ENCODE measurements around the gene LRCH1. TPM values are rescaled to one million over a fixed set of nuclear protein-coding genes. Genes with fewer than 3 reads are reported as not detected.
A peak's percentile ranks its signal among the peaks of the same experiment; 100 is the strongest.

LRCH1 gene
- total and polyA plus RNA-seq, 10 of the 15 experiments (the other 5 are each of a cell fraction or from before 2014, with no cell fraction given), result 5.3 to 48.9 (median 14.4) TPM

GRCh38 chr13:46527237-46527636 lies 25.7 kb upstream of the LRCH1 start:
- no peak overlapping the region for H3K27ac ChIP-seq (ENCODE audit: control insufficient read depth, insufficient read depth)
- no peak overlapping the region for H3K4me3 ChIP-seq
- POLR2A ChIA-PET, result interaction anchor here (0.7 kb wide), 1 partner anchor 15 kb away, joined by 3 read pairs; no protein-coding TSS in a partner anchor
- H3K4me2 ChIP-seq (ENCODE audit: control insufficient read depth, insufficient read depth), result peak overlapping the region; percentile 15
- SMC1A ChIA-PET (ENCODE audit: uncharacterized antibody, unreplicated experiment), result no interaction called here
- intact Hi-C loops (cut with micrococcal nuclease; ENCODE audit: unreplicated experiment) (no loop called here), in situ Hi-C loops (cut with MboI) (no loop called here)
- H4K20me1 ChIP-seq (ENCODE audit: control insufficient read depth, insufficient read depth), result no peaks in the 10 kb centered on the region
- ATAC-seq (peak; percentile 17), FAIRE-seq (peak; percentile 66), DNase-seq (ENCODE audit: low read depth, low spot score) (no peak)
- BruUV-seq (replicated peaks), result no TSS peak
- H3K27me3 ChIP-seq (replicated peaks in 1 of 2; ENCODE audit: control insufficient read depth in 2 of 2, insufficient read depth in 2 of 2, low read length in 1 of 2), result no peaks in the 10 kb centered on the region
- H3K36me3 ChIP-seq (ENCODE audit: control insufficient read depth in 2 of 2, insufficient read depth in 2 of 2, low read length in 1 of 2), result no peaks in the 10 kb centered on the region
- H3K79me2 ChIP-seq (ENCODE audit: control insufficient read depth, insufficient read depth, low read length), result no peaks in the 10 kb centered on the region
- no peaks in the 10 kb centered on the region for H3K9me3 ChIP-seq (replicated peaks; ENCODE audit: control insufficient read depth, insufficient read depth, low read length)
- 48% methylated on average over 2 of the region's 2 CpGs for WGBS (ENCODE audit: insufficient coverage, insufficient replicate concordance, low lambda C conversion rate, missing lambda C conversion rate)
- RAD21 ChIA-PET (ENCODE audit: unreplicated experiment), result interaction anchor here (0.9 kb wide), 1 partner anchor 195 kb away, joined by 3 read pairs; no protein-coding TSS in a partner anchor
- H3K4me1 ChIP-seq (ENCODE audit: control insufficient read depth, insufficient read depth, low read length), result peaks cover 7% of the 10 kb centered on the region; the same call in 1 of the 2 replicates
- TF ChIP-seq ESRRA (IDR thresholded peaks at IDR 0.05; ENCODE audit: low read length), result no peak
- no peak for TF ChIP-seq RB1 (IDR thresholded peaks at IDR 0.05; ENCODE audit: borderline replicate concordance)
- TF ChIP-seq HDAC6 (IDR thresholded peaks at IDR 0.05; ENCODE audit: unreplicated experiment), result no peak
- TF ChIP-seq PBX3 (IDR thresholded peaks at IDR 0.05; ENCODE audit: insufficient replicate concordance, low read depth, low read length), result no peak
- no peak for TF ChIP-seq NRF1 (conservative IDR thresholded peaks at IDR 0.05; ENCODE audit: low read depth, low read length)
- TF ChIP-seq CHD4 (IDR thresholded peaks at IDR 0.05), result no peak
- no peak for TF ChIP-seq CTCF (IDR thresholded peaks at IDR 0.05 in 2 of 3, conservative IDR thresholded peaks at IDR 0.05 in 1 of 3; ENCODE audit: control insufficient read depth in 2 of 3, extremely low read depth in 1 of 3, insufficient read depth in 1 of 3, low read depth in 3 of 3, low read length in 3 of 3)
- H2AFZ ChIP-seq (ENCODE audit: control insufficient read depth, low read depth, low read length), result no peak overlapping the region; the same call in 1 of the 2 replicates
- CTCF ChIA-PET, result no interaction called here
- no peak overlapping the region for H3K9ac ChIP-seq (ENCODE audit: control insufficient read depth, insufficient read depth, low read length)

All from GM12878 (cell line).